GM12872 (cell line): ENCODE results near the gene PRR5L.

Experiments used
- TF ChIP-seq, protein P1 (sequence below): IDR thresholded peaks from 3 replicates; pipeline ENCODE4 v1.5.1; 2011; ENCODE audit warnings: low read depth, mild to moderate bottlenecking, low read length, moderate library complexity; ENCODE audit not compliant: insufficient read depth

PRR5L gene

DNA sequence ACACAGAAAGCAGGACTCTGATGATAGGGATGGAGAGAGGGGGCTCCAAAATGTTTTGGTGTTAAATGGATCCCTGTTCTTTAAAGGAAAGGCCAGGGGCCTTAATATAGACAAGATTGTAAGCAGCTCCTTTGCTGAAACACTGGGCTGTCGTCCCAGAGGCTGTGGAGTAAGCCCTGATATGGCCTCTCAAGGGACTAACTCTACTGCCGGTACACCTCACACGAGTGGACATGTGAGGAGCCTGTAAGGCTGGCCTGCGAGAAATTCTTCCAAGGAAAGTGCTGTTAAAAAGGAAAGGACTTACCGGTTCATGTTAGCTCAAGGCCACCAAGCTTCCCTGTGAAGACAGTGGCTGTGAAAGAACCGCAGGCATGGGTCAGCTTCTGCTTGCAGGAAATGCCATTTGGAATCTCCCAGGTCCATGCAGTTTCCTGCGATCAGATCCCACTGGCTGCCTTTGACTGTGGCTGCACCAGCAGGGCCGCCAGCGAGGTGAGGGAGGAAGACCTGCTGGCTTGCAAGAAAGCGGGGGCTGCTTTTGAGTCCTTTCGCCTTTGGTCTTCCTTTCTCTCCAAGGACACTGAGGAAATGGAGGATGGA is 106.6 kb downstream of the PRR5L start:
- TF ChIP-seq, protein P1, sequence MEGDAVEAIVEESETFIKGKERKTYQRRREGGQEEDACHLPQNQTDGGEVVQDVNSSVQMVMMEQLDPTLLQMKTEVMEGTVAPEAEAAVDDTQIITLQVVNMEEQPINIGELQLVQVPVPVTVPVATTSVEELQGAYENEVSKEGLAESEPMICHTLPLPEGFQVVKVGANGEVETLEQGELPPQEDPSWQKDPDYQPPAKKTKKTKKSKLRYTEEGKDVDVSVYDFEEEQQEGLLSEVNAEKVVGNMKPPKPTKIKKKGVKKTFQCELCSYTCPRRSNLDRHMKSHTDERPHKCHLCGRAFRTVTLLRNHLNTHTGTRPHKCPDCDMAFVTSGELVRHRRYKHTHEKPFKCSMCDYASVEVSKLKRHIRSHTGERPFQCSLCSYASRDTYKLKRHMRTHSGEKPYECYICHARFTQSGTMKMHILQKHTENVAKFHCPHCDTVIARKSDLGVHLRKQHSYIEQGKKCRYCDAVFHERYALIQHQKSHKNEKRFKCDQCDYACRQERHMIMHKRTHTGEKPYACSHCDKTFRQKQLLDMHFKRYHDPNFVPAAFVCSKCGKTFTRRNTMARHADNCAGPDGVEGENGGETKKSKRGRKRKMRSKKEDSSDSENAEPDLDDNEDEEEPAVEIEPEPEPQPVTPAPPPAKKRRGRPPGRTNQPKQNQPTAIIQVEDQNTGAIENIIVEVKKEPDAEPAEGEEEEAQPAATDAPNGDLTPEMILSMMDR = no peak

DNA sequence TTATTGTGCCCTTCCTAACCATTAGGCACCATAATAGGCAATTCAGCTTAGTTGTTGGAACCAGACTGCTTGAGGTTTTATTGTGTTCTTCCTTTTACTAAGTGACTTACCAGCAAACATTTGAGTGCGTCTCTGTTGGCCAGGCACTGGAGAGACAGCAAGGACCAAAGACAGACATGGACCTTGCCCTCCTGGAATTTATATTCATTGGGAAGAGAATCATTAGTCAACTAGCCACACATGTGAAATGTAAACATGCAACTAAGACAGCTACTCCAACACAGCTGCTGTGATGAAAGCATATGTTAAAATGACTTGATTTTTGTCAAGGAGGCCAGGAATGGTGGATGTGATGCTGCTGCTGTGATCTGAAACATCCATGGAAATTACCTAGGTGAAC is 107.6 kb downstream of the PRR5L start:
- TF ChIP-seq, protein P1 = no peak

DNA sequence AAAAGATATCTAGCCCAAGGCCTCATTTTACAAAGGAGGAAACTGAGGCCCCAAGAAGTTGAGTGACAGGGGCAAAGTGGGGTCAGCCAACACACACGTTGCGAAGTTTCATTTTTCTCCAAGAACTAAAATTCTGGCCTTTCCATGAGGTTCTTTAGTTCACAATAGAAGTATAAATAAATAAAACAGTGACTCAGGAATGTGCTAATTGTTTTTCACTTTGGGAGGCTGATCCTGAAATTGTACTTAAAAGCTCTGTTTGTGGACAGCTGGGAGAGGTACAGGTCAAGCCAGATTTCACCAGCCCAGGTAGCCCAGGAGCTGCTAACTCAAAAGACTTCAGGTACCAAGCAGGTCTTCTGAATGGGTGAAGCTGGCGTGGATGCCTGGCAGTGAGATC is 108.7 kb downstream of the PRR5L start:
- TF ChIP-seq, protein P1 = no peak

DNA sequence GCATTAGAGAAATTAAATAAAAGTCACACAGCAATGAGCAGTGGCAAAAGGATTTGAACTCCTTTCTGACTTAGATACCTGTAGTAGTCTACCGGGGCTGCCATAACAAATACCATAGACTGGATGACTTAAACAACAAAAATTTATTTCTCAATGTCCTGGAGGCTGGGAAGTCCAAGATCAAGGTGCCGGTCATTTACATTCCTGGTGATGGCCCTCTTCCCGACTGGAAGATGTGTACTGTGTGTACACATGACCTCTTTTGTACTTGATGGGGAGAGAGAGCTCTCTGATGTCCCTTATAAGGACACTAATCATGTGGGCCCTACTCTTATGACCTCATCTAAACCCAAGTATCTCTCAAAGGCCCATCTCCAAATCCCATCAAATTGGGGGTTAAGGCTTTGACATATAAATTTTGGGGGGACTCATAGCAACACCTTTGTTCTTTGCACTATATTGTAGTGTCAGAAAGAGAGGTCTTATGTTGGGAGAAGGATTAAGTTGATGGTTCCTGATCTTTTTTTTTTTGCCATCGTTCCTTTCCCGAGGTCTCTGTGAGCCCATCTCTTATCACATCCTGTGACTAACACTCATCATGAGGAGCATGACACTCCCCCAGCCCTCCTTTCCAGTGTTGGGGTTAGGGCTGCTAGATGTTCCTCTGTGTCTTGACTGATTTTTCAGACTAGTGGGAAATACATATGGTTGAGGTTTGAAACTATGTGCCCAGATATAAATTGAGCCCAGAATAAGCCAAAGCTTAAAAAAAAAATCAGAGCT is 109.7 kb downstream of the PRR5L start:
- TF ChIP-seq, protein P1 = no peak

DNA sequence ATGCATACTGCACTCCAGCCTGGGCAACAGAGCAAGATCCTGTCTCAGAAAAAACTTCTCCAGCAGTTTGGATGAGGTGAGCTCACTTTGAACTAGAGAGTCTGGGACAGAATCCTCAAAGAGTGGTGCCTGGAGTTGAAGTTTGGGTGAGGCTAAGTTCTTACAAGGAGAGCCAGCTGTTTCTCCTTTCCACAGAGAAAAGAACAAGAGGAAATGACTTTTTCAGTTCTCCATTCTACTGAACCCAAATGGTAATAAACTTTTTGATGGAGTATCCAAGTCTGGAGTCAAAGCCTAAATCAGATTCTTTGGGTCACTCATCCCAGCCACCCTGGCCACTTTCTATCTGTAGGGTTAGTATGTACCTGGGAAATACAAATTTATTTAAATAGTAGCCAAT is 111.3 kb downstream of the PRR5L start:
- TF ChIP-seq, protein P1 = no peak

DNA sequence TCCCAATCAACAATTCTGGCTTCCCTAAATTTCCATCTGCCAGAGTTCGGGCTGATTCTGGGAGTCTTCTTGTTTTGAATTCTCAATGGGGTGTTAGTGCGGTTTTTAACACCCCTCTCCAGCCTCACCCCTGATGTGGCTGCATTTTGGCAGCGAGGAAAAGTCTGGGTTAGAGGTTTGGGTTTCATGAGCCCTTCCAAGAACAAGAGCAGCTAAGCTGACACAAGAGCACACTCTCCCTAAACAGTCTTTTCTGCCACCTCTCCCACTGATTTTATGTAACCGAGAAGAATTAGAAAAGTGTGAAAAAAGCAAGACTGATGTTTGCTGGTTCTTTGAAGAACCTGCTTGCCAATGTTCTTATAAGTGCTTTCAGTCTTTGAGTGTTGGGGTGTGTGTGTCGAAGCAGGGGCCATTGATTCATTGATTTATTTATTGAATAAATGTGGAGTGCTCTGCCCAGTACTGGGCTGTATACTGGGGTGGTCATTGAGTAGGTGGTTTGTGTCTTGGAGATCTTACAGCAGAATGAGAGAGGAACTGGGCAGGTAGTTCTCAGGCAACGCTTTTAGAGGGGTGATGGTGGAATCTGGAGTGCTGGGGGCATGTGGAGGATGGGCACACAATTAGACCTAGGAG is 112.5 kb downstream of the PRR5L start:
- TF ChIP-seq, protein P1 = no peak

DNA sequence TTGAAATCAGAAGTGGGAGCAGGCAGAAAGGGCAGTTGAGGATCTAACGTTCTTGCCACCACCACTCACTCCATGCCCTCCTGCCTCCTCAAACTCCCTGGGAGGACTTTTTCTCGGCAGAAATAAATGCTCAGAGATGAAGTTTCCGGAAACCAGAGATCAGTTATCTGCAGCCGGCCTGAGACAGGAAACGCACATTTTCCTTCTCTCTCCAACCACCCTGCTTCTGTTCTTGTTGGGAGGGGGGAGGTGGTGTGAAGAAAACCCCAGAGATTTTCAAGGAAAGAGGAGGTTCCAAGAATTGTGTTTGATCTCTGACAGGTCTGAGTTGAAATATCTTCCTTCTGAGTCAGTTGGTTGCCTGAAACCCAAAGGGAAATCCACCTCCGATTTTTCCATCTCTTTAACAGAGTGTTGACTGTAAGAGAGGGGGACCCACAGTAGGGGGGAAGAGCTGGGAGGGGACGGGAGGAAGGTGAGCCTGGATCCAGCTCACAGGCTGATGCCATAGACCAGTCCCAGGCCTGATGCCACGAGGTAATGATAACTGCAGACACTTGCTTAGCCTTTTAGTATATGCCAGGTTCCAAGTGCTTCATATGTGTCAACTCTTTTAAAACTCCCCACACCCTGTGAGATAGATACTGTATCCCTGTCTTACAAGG is 113.2 kb downstream of the PRR5L start:
- TF ChIP-seq, protein P1 = no peak
